Natural killer cell (primary cell): ENCODE data around the gene OSBPL10. TPM values are rescaled to one million over a fixed set of nuclear protein-coding genes. Genes with fewer than 3 reads are reported as not detected.

Experiments used
- ATAC-seq, 3 donors: fragments of 150-1000 bp in 2 of 3; fragments of 200-7000 bp in 1 of 3; cut with Tn5 transposase; 1 replicate in 1 of 3; 2 replicates in 2 of 3; pipeline ENCODE4 v1.10.0; 2021; ENCODE audit warnings: mild to moderate bottlenecking in 2 of 3, moderate library complexity in 2 of 3
- DNase-seq, 2 donors: peaks; one replicate each; pipeline versions ENCODE4 v3.0.0 to v3.0.0-alpha.2; 2013 to 2021; ENCODE audit warnings: mixed read lengths in 1 of 2
- H3K27ac ChIP-seq: one replicate; pipeline ENCODE4 v1.5.1; 2013; ENCODE audit warnings: mild to moderate bottlenecking, low read length
- H3K27me3 ChIP-seq: one replicate; pipeline ENCODE4 v1.6.1; 2013; ENCODE audit warnings: low read length; ENCODE audit not compliant: control insufficient read depth, insufficient read depth
- H3K36me3 ChIP-seq: one replicate; pipeline ENCODE4 v1.6.1; 2013; ENCODE audit warnings: low read length; ENCODE audit not compliant: control insufficient read depth, insufficient read depth
- H3K4me1 ChIP-seq: one replicate; pipeline ENCODE4 v1.6.1; 2013; ENCODE audit warnings: low read length; ENCODE audit not compliant: control insufficient read depth, insufficient read depth
- H3K4me3 ChIP-seq: one replicate; pipeline ENCODE4 v1.5.1; 2013; ENCODE audit warnings: low read length
- H3K9me3 ChIP-seq: one replicate; pipeline ENCODE4 v1.6.1; 2013; ENCODE audit warnings: low read length; ENCODE audit not compliant: control insufficient read depth, insufficient read depth
- H3K27ac Mint-ChIP-seq, 2 donors: one replicate each; pipeline ENCODE4 v1.8.0; 2022; ENCODE audit warnings: mild to moderate bottlenecking in 2 of 2, mixed read lengths in 2 of 2, moderate library complexity in 1 of 2
- H3K27me3 Mint-ChIP-seq, 2 donors: one replicate each; pipeline ENCODE4 v1.8.0; 2022; ENCODE audit warnings: low read depth in 2 of 2, mixed read lengths in 2 of 2
- H3K36me3 Mint-ChIP-seq: one replicate; pipeline ENCODE4 v1.8.0; 2022; ENCODE audit warnings: mixed read lengths
- H3K4me1 Mint-ChIP-seq, 2 donors: one replicate each; pipeline ENCODE4 v1.8.0; 2022; ENCODE audit warnings: mixed read lengths in 2 of 2
- H3K4me3 Mint-ChIP-seq: one replicate; pipeline ENCODE4 v1.8.0; 2022; ENCODE audit warnings: mild to moderate bottlenecking, moderate library complexity, mixed read lengths
- H3K9me3 Mint-ChIP-seq, 2 donors: one replicate each; pipeline ENCODE4 v1.8.0; 2022; ENCODE audit warnings: mixed read lengths in 2 of 2
- WGBS: methylation state at CpG from one replicate; pipeline ENCODE4 v1.1.7; 2013; ENCODE audit warnings: missing lambda C conversion rate; ENCODE audit not compliant: insufficient coverage; 5-methylcytosine and 5-hydroxymethylcytosine counted together
- intact Hi-C: fragments of 100-400 bp; cut with micrococcal nuclease; formaldehyde crosslinking; loops from one replicate; pipeline ENCODE4 v1.14.2; 2022
- total RNA-seq, 4 donors: library from RNA; stranded (reverse); fragments of 120-200 nt in 1 of 4; gene quantifications; one replicate each; pipeline versions ENCODE4 v1.2.3 to v1.2.4, GENCODE V29; 2013 to 2022
- TF ChIP-seq, protein P1 (sequence below): fragments of 200-600 bp; IDR thresholded peaks from one replicate; pipeline ENCODE4 v1.8.0; 2022; ENCODE audit warnings: antibody characterized with exemption

OSBPL10 gene
- total RNA-seq, 3 donors from 2014 or later (not counting 1 experiment from before 2014, with no cell fraction given): 1.00 to 3.6 (median 1.6) TPM

DNA sequence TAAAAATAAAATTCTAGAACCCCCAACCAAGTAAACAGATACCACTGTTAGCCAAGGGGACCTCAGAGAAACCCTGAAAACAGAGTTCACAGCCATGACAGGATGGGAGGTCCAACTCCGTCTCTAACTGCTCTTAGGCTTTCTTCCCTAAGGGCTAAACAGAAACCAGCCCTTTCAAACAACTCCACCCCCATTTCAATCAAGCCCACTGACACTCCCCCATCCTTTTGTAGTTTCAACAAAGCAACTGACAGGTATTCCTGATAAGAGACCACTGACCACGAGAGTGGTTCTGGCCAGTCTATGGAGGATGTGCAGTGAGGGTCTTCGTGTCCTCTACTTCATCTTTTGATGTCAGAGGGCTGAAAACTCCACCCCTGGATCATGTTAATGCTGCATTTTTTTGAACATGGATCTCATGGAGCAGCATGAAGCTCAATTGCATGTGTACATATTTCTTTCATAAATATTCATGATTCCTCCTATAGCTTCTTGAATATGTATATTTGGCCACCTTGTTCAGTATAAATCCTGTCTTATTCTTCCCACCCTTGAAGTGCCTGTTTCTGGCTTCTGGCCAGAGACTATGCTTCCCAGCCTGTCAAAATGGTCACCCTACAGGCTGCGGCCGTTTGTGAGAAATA lies 222.6 kb downstream of the OSBPL10 start:
- H3K27ac Mint-ChIP-seq: no peak overlapping the region
- no peak overlapping the region for H3K4me3 Mint-ChIP-seq
- TF ChIP-seq, protein P1, sequence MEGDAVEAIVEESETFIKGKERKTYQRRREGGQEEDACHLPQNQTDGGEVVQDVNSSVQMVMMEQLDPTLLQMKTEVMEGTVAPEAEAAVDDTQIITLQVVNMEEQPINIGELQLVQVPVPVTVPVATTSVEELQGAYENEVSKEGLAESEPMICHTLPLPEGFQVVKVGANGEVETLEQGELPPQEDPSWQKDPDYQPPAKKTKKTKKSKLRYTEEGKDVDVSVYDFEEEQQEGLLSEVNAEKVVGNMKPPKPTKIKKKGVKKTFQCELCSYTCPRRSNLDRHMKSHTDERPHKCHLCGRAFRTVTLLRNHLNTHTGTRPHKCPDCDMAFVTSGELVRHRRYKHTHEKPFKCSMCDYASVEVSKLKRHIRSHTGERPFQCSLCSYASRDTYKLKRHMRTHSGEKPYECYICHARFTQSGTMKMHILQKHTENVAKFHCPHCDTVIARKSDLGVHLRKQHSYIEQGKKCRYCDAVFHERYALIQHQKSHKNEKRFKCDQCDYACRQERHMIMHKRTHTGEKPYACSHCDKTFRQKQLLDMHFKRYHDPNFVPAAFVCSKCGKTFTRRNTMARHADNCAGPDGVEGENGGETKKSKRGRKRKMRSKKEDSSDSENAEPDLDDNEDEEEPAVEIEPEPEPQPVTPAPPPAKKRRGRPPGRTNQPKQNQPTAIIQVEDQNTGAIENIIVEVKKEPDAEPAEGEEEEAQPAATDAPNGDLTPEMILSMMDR: no peak
- H3K9me3 Mint-ChIP-seq: no peaks in the 10 kb centered on the region
- ATAC-seq (no peak), DNase-seq (no peak)
- no peaks in the 10 kb centered on the region for H3K36me3 ChIP-seq
- WGBS: 69% methylated on average over 3 of the region's 5 CpGs
- H3K27me3 Mint-ChIP-seq: no peaks in the 10 kb centered on the region
- H3K4me1 Mint-ChIP-seq: peaks cover 18 to 22% of the 10 kb centered on the region in 2 donors
- no peak overlapping the region for H3K27ac ChIP-seq
- H3K4me1 ChIP-seq: no peaks in the 10 kb centered on the region
- H3K36me3 Mint-ChIP-seq: no peaks in the 10 kb centered on the region
- no peaks in the 10 kb centered on the region for H3K9me3 ChIP-seq
- intact Hi-C loops: no loop called here
- no peak overlapping the region for H3K4me3 ChIP-seq
- no peaks in the 10 kb centered on the region for H3K27me3 ChIP-seq

DNA sequence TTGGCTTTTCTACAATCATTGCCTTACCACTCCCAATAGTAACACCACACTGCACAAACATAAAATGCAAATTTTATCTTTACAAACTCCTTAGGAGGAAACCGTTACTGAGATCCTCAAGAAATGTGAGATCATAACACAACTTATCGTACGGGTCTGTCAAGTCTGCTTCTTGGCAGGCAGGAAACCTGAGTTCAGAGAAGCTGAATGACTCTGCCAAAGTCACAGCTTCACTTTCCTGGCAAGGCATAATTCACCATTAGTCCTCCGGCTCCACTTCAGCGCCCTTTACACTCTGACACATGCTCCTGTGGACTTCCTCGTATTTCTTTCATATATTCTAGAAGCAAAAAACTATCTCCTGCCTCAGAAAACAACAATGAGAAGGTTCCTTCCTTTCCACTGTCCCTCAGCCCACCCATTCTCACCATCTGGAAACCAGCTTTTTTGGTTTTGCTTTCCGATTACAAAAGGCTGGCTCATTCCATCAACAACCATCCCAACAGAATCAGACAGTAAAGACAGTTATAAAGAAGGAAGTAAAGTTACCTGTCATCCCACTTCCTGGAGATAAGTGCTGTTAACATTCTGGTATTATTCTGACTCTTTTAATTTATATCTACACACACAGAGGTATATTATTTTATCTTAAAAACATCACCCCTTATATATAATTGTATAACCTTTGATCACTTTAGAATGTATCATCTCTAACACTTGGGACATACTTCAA lies 225.0 kb downstream of the OSBPL10 start:
- no peak overlapping the region for H3K27ac Mint-ChIP-seq
- H3K36me3 Mint-ChIP-seq: no peaks in the 10 kb centered on the region
- H3K4me3 ChIP-seq: no peak overlapping the region
- H3K27ac ChIP-seq: no peak overlapping the region
- no peak overlapping the region for H3K4me3 Mint-ChIP-seq
- no peaks in the 10 kb centered on the region for H3K9me3 ChIP-seq
- no peaks in the 10 kb centered on the region for H3K36me3 ChIP-seq
- intact Hi-C loops: no loop called here
- TF ChIP-seq, protein P1: no peak
- H3K27me3 ChIP-seq: no peaks in the 10 kb centered on the region
- H3K4me1 Mint-ChIP-seq: peaks cover 6 to 15% of the 10 kb centered on the region in 2 donors
- H3K9me3 Mint-ChIP-seq: no peaks in the 10 kb centered on the region
- DNase-seq (peak in 1 of 2 donors; percentile 6), ATAC-seq (no peak)
- no peaks in the 10 kb centered on the region for H3K4me1 ChIP-seq
- WGBS: 18% methylated on average over 6 of the region's 7 CpGs
- H3K27me3 Mint-ChIP-seq: no peaks in the 10 kb centered on the region

GRCh38 chr3:31754575-31755278 lies 226.3 kb downstream of the OSBPL10 start:
- Mint-ChIP-seq H3K4me1 (peaks cover 6 to 15% of the 10 kb centered on the region in 2 donors), H3K36me3 (no peaks in the 10 kb centered on the region), H3K27me3 (no peaks in the 10 kb centered on the region), H3K4me3 (no peak overlapping the region), H3K27ac (no peak overlapping the region), H3K9me3 (no peaks in the 10 kb centered on the region)
- DNase-seq: no peak
- H3K27me3 ChIP-seq: no peaks in the 10 kb centered on the region
- H3K27ac ChIP-seq: no peak overlapping the region
- ATAC-seq: no peak
- no peaks in the 10 kb centered on the region for H3K36me3 ChIP-seq
- no peaks in the 10 kb centered on the region for H3K4me1 ChIP-seq
- no peaks in the 10 kb centered on the region for H3K9me3 ChIP-seq
- intact Hi-C loops: no loop called here
- WGBS: 65% methylated on average over 6 of the region's 6 CpGs
- no peak overlapping the region for H3K4me3 ChIP-seq
- TF ChIP-seq, protein P1: no peak
